ENCODE data around the gene UBE2H.

UBE2H gene

DNA sequence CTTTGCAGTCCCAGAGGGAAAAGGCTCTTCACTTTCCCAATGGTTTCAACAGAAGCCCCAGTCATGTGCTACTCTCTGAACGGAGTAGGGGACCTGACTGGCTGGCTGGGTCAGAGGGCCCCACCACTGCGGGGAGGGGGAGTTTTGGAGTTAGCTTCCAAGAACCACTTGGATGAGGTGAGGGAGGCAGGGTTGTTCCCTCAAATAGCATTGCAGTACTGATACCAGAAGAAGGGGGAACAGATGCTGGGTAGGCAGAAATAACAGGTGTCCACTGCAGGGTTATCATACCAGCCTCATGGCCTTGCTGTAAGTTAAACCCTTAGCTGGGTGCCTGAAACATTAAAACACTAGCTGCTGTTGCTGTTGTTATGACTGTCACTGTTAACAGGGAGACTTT, 131.3 kb downstream of the UBE2H start:
- H3K27me3 ChIP-seq (ENCODE audit: insufficient read depth, poor library complexity, severe bottlenecking), result no peaks in the 10 kb centered on the region
- no peak overlapping the region for H3K27ac ChIP-seq (replicated peaks)
- no peak for DNase-seq (ENCODE audit: low read depth in 1 of 2, low spot score in 1 of 2)
- TF ChIP-seq POLR2AphosphoS5 (IDR thresholded peaks at IDR 0.05; ENCODE audit: low read depth) (no peak), SPI1 (IDR thresholded peaks at IDR 0.05; ENCODE audit: borderline replicate concordance, low read depth) (no peak), GABPA (IDR thresholded peaks at IDR 0.05; ENCODE audit: low read depth) (no peak)
- TF ChIP-seq, protein P1, sequence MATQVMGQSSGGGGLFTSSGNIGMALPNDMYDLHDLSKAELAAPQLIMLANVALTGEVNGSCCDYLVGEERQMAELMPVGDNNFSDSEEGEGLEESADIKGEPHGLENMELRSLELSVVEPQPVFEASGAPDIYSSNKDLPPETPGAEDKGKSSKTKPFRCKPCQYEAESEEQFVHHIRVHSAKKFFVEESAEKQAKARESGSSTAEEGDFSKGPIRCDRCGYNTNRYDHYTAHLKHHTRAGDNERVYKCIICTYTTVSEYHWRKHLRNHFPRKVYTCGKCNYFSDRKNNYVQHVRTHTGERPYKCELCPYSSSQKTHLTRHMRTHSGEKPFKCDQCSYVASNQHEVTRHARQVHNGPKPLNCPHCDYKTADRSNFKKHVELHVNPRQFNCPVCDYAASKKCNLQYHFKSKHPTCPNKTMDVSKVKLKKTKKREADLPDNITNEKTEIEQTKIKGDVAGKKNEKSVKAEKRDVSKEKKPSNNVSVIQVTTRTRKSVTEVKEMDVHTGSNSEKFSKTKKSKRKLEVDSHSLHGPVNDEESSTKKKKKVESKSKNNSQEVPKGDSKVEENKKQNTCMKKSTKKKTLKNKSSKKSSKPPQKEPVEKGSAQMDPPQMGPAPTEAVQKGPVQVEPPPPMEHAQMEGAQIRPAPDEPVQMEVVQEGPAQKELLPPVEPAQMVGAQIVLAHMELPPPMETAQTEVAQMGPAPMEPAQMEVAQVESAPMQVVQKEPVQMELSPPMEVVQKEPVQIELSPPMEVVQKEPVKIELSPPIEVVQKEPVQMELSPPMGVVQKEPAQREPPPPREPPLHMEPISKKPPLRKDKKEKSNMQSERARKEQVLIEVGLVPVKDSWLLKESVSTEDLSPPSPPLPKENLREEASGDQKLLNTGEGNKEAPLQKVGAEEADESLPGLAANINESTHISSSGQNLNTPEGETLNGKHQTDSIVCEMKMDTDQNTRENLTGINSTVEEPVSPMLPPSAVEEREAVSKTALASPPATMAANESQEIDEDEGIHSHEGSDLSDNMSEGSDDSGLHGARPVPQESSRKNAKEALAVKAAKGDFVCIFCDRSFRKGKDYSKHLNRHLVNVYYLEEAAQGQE (IDR thresholded peaks at IDR 0.05; ENCODE audit: insufficient replicate concordance, low read depth), result no peak
- TF ChIP-seq, protein P2, sequence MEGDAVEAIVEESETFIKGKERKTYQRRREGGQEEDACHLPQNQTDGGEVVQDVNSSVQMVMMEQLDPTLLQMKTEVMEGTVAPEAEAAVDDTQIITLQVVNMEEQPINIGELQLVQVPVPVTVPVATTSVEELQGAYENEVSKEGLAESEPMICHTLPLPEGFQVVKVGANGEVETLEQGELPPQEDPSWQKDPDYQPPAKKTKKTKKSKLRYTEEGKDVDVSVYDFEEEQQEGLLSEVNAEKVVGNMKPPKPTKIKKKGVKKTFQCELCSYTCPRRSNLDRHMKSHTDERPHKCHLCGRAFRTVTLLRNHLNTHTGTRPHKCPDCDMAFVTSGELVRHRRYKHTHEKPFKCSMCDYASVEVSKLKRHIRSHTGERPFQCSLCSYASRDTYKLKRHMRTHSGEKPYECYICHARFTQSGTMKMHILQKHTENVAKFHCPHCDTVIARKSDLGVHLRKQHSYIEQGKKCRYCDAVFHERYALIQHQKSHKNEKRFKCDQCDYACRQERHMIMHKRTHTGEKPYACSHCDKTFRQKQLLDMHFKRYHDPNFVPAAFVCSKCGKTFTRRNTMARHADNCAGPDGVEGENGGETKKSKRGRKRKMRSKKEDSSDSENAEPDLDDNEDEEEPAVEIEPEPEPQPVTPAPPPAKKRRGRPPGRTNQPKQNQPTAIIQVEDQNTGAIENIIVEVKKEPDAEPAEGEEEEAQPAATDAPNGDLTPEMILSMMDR (IDR thresholded peaks at IDR 0.05; ENCODE audit: insufficient read depth, low read length), result no peak
- no peak overlapping the region for H3K4me3 ChIP-seq (replicated peaks; ENCODE audit: insufficient read depth, low read length)

DNA sequence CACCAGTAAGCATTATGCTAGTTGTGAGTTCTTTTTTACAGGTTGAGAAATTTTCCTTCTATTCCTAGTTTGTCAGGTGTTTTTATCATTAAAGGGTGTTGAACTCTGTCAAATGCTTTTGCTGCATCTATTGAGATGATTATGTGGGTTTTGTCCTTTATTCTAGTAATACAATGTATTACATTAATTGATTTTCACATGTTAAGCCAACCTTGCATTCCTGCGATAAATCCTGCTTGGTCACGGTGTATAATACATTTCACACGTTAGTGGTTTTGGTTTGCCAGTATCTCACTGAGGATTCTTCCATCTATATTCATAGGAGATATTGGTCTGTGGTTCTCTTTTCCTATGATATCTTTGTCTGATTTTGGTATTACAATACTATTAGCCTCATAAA, 136.0 kb downstream of the UBE2H start:
- no peak overlapping the region for H3K27ac ChIP-seq (replicated peaks)
- TF ChIP-seq GABPA (IDR thresholded peaks at IDR 0.05; ENCODE audit: low read depth) (no peak), SPI1 (IDR thresholded peaks at IDR 0.05; ENCODE audit: borderline replicate concordance, low read depth) (no peak), POLR2AphosphoS5 (IDR thresholded peaks at IDR 0.05; ENCODE audit: low read depth) (no peak)
- TF ChIP-seq, protein P1 (IDR thresholded peaks at IDR 0.05; ENCODE audit: insufficient replicate concordance, low read depth), result no peak
- TF ChIP-seq, protein P2 (IDR thresholded peaks at IDR 0.05; ENCODE audit: insufficient read depth, low read length), result no peak
- no peak overlapping the region for H3K4me3 ChIP-seq (replicated peaks; ENCODE audit: insufficient read depth, low read length)
- H3K27me3 ChIP-seq (ENCODE audit: insufficient read depth, poor library complexity, severe bottlenecking), result no peaks in the 10 kb centered on the region
- DNase-seq (ENCODE audit: low read depth in 1 of 2, low spot score in 1 of 2), result no peak

DNA sequence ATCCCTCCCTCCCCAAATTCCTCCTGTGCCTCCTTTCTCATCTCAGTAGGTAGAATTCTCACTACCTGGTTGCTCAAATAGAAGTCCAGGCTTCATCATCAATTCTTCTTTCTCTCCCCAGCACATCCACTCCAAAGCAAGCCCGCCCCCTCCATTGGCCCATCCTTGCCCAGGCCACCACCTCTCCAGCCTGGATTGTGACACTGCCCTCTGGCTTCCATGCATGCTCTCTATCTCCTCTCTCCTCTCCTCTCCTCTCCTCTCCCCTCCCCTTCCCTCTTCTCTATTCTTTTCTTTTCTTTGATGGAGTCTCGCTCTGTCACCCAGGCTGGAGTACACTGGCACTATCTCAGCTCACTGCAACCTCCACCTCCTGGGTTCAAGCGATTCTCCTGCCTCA, 144.9 kb downstream of the UBE2H start:
- Histone ChIP-seq H3K27me3 (ENCODE audit: insufficient read depth, poor library complexity, severe bottlenecking) (no peaks in the 10 kb centered on the region), H3K4me3 (replicated peaks; ENCODE audit: insufficient read depth, low read length) (no peak overlapping the region), H3K27ac (replicated peaks) (no peak overlapping the region)
- DNase-seq (ENCODE audit: low read depth in 1 of 2, low spot score in 1 of 2), result no peak
- TF ChIP-seq, protein P1 (IDR thresholded peaks at IDR 0.05; ENCODE audit: insufficient replicate concordance, low read depth), result no peak
- no peak for TF ChIP-seq SPI1 (IDR thresholded peaks at IDR 0.05; ENCODE audit: borderline replicate concordance, low read depth)
- TF ChIP-seq, protein P2 (IDR thresholded peaks at IDR 0.05; ENCODE audit: insufficient read depth, low read length), result no peak
- no peak for TF ChIP-seq POLR2AphosphoS5 (IDR thresholded peaks at IDR 0.05; ENCODE audit: low read depth)
- no peak for TF ChIP-seq GABPA (IDR thresholded peaks at IDR 0.05; ENCODE audit: low read depth)
